ENCODE measurements around the gene SCAMP4. TPM values are rescaled to one million over a fixed set of nuclear protein-coding genes. Genes with fewer than 3 reads are reported as not detected.

SCAMP4 gene
- total and polyA plus RNA-seq, 2 of the 13 experiments (the other 11 are each of a cell fraction or from before 2014, with no cell fraction given), result 10.7 to 13.7 TPM

DNA sequence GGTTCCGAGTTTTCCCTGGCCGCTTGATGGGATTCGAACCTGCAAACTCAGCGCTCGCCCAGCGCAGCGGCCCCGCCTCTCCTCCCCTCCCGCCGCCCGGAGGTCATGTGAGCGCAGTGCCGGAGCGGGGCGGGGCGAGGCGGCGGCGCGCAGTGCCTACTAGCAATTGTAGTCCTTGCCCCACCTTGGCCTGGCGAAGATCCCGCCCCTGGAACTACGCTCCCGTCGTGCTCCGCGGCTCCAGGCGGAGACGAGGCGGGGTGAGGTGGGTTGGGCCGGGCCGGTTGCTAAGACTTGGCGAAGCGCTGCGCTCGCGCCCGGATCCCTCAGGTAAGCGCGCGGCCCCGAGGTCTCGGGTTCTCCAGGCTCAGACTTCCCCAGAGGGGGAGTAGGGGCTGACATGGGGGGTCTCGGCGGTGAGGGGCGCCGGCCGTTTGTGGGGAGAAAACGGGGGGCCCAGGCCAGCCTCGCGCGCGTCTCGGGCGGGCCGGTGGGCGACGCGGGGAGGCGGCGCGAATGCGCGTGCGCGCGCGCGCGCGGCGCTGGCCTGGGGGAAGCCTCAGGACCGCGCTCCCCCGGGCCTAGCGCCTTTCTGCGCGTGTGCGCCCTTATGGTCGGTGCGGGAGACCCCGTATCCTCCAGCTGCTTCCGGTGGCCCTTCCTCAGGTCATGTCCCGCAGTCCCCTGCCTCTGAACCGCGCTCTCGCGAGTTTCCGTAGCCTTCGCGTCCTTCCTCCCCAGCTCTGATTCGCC lies at the start of gene SCAMP4, which contains the start of gene ADAT3 (continued):
- TF ChIP-seq NFYB (CRISPR knock-in tag; IDR thresholded peaks at IDR 0.05) (peak; percentile 15; the same call in 1 of the 2 replicates), RNF2 (conservative IDR thresholded peaks at IDR 0.05; ENCODE audit: low read depth) (peak; percentile 29; the same call in 1 of the 2 replicates), MAZ (IDR thresholded peaks at IDR 0.05; ENCODE audit: borderline replicate concordance, low read depth, low read length) (peak; percentile 97), MAZ (CRISPR knock-in tag; IDR thresholded peaks at IDR 0.05; ENCODE audit: low read depth) (peak; percentile 93), YEATS4 (CRISPR knock-in tag; IDR thresholded peaks at IDR 0.05; ENCODE audit: borderline replicate concordance) (peak; percentile 81), SRY (CRISPR knock-in tag; IDR thresholded peaks at IDR 0.05) (no peak), SIX4 (CRISPR knock-in tag; IDR thresholded peaks at IDR 0.05) (0 out of 2 replicates have a peak, but pooled peaks have one; percentile 37), ZBTB42 (CRISPR knock-in tag; IDR thresholded peaks at IDR 0.05) (no peak), KDM4B (CRISPR knock-in tag; IDR thresholded peaks at IDR 0.05) (no peak; the same call in 1 of the 2 replicates), U2AF1 (optimal IDR thresholded peaks at IDR 0.05; ENCODE audit: low read depth, low read length) (peak; percentile 59), GTF3A (CRISPR knock-in tag; conservative IDR thresholded peaks at IDR 0.05) (0 out of 2 replicates have a peak, but pooled peaks have one; percentile 63), SIX1 (CRISPR knock-in tag; IDR thresholded peaks at IDR 0.05; ENCODE audit: borderline replicate concordance) (no peak), HNF4A (CRISPR knock-in tag; IDR thresholded peaks at IDR 0.05) (0 out of 2 replicates have a peak, but pooled peaks have one; percentile 4), HNRNPK (IDR thresholded peaks at IDR 0.05; ENCODE audit: low read depth, low read length, poor library complexity, severe bottlenecking) (peak; percentile 48)
- TF ChIP-seq, protein P1, sequence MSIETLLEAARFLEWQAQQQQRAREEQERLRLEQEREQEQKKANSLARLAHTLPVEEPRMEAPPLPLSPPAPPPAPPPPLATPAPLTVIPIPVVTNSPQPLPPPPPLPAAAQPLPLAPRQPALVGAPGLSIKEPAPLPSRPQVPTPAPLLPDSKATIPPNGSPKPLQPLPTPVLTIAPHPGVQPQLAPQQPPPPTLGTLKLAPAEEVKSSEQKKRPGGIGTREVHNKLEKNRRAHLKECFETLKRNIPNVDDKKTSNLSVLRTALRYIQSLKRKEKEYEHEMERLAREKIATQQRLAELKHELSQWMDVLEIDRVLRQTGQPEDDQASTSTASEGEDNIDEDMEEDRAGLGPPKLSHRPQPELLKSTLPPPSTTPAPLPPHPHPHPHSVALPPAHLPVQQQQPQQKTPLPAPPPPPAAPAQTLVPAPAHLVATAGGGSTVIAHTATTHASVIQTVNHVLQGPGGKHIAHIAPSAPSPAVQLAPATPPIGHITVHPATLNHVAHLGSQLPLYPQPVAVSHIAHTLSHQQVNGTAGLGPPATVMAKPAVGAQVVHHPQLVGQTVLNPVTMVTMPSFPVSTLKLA (IDR thresholded peaks at IDR 0.05), result no peak; the same call in 1 of the 2 replicates
- TF ChIP-seq, protein P2, sequence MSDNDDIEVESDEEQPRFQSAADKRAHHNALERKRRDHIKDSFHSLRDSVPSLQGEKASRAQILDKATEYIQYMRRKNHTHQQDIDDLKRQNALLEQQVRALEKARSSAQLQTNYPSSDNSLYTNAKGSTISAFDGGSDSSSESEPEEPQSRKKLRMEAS (IDR thresholded peaks at IDR 0.05), result peak; percentile 77
- TF ChIP-seq, protein P3, sequence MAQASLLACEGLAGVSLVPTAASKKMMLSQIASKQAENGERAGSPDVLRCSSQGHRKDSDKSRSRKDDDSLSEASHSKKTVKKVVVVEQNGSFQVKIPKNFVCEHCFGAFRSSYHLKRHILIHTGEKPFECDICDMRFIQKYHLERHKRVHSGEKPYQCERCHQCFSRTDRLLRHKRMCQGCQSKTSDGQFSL (CRISPR knock-in tag; IDR thresholded peaks at IDR 0.05), result no peak
- TF ChIP-seq, protein P4, sequence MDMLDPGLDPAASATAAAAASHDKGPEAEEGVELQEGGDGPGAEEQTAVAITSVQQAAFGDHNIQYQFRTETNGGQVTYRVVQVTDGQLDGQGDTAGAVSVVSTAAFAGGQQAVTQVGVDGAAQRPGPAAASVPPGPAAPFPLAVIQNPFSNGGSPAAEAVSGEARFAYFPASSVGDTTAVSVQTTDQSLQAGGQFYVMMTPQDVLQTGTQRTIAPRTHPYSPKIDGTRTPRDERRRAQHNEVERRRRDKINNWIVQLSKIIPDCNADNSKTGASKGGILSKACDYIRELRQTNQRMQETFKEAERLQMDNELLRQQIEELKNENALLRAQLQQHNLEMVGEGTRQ (IDR thresholded peaks at IDR 0.05; ENCODE audit: low read depth, low read length), result peak; percentile 56; the same call in 1 of the 2 replicates
- TF ChIP-seq, protein P4 (CRISPR knock-in tag; IDR thresholded peaks at IDR 0.05; ENCODE audit: borderline replicate concordance), result peak; percentile 94; the same call in 1 of the 2 replicates
- TF ChIP-seq, protein P5, sequence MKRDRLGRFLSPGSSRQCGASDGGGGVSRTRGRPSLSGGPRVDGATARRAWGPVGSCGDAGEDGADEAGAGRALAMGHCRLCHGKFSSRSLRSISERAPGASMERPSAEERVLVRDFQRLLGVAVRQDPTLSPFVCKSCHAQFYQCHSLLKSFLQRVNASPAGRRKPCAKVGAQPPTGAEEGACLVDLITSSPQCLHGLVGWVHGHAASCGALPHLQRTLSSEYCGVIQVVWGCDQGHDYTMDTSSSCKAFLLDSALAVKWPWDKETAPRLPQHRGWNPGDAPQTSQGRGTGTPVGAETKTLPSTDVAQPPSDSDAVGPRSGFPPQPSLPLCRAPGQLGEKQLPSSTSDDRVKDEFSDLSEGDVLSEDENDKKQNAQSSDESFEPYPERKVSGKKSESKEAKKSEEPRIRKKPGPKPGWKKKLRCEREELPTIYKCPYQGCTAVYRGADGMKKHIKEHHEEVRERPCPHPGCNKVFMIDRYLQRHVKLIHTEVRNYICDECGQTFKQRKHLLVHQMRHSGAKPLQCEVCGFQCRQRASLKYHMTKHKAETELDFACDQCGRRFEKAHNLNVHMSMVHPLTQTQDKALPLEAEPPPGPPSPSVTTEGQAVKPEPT (CRISPR knock-in tag; IDR thresholded peaks at IDR 0.05; ENCODE audit: low read depth), result no peak
- TF ChIP-seq, protein P6, sequence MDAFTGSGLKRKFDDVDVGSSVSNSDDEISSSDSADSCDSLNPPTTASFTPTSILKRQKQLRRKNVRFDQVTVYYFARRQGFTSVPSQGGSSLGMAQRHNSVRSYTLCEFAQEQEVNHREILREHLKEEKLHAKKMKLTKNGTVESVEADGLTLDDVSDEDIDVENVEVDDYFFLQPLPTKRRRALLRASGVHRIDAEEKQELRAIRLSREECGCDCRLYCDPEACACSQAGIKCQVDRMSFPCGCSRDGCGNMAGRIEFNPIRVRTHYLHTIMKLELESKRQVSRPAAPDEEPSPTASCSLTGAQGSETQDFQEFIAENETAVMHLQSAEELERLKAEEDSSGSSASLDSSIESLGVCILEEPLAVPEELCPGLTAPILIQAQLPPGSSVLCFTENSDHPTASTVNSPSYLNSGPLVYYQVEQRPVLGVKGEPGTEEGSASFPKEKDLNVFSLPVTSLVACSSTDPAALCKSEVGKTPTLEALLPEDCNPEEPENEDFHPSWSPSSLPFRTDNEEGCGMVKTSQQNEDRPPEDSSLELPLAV (CRISPR knock-in tag; conservative IDR thresholded peaks at IDR 0.05; ENCODE audit: low read depth), result no peak

All from HepG2 (cell line).